ENCODE data around the gene SLC25A4.

DNA sequence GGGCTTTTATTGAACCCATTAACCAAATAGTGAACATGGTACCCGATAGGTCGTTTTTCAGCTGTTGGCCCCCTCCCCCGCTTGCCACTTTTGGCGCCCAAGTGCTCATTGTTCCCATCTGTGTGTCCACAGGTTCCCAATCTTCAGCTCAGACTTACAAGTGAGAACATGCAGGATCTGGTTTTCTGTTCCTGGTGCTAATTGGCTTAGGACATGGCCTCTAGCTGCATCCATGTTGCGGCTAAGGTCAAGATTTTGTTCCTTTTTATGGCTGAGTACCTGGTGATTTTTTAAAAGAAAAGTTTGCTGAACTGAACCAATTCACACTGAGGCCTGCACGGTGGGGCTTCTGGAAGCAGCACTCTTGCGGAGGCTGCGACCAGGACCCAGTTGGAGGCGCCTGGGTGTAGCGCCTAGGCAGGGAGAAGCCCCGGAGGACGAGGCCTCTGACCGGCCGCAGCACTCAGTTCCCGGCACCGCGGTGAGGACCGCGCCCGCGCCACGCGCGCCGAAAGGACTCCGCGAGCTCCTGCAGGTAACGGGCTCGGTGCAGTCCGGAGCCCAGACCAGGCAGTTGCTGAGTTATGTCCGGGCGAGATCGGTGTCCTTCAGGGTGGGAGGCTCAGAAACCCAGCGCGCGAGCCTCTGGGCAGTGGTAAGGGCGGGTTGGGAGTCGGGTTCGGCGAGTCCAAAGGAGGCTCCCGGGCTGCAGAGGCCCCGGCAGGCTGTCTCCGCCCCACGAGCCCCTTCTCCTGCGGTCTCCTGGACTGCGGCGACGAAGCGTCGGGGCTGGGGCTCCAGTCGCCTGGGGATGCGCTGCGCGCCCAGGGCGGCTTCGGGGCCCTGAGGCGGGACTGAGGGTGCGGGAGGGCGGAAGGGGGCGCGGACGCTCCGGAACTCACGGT, 15.8 kb upstream of the SLC25A4 start:
- TF ChIP-seq, protein P1, sequence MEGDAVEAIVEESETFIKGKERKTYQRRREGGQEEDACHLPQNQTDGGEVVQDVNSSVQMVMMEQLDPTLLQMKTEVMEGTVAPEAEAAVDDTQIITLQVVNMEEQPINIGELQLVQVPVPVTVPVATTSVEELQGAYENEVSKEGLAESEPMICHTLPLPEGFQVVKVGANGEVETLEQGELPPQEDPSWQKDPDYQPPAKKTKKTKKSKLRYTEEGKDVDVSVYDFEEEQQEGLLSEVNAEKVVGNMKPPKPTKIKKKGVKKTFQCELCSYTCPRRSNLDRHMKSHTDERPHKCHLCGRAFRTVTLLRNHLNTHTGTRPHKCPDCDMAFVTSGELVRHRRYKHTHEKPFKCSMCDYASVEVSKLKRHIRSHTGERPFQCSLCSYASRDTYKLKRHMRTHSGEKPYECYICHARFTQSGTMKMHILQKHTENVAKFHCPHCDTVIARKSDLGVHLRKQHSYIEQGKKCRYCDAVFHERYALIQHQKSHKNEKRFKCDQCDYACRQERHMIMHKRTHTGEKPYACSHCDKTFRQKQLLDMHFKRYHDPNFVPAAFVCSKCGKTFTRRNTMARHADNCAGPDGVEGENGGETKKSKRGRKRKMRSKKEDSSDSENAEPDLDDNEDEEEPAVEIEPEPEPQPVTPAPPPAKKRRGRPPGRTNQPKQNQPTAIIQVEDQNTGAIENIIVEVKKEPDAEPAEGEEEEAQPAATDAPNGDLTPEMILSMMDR (IDR thresholded peaks at IDR 0.05; ENCODE audit: low read depth, low read length): no peak
- no peak for TF ChIP-seq EZH2phosphoT487 (IDR thresholded peaks at IDR 0.05; ENCODE audit: low read depth)
